ENCODE data around the gene SLAMF8.

The SLAMF8 gene

GRCh38 chr1:159873530-159874143, 47.0 kb downstream of the SLAMF8 start:
- DNase-seq: no peak

GRCh38 chr1:159877695-159878444, 51.2 kb downstream of the SLAMF8 start:
- DNase-seq: no peak

- DNase-seq: no peak
Observed at GRCh38 chr1:159879136-159879535, 52.5 kb downstream of the SLAMF8 start.

- DNase-seq: no peak
Observed at GRCh38 chr1:159879977-159880376, 53.3 kb downstream of the SLAMF8 start.

GRCh38 chr1:159880430-159880829, 53.8 kb downstream of the SLAMF8 start:
- no peak for DNase-seq

- DNase-seq: peak; percentile 47
Observed at GRCh38 chr1:159881622-159882526, 55.2 kb downstream of the SLAMF8 start.

GRCh38 chr1:159882527-159882862, 55.8 kb downstream of the SLAMF8 start:
- DNase-seq: no peak

- DNase-seq: no peak
Observed at GRCh38 chr1:159883134-159883533, 56.5 kb downstream of the SLAMF8 start.

GRCh38 chr1:159884296-159884695, 57.6 kb downstream of the SLAMF8 start:
- no peak for DNase-seq
